H1 (cell line): ENCODE results near the gene ATXN2. TPM values are rescaled to one million over a fixed set of nuclear protein-coding genes. Genes with fewer than 3 reads are reported as not detected.

Experiments used
- BCL11A ChIP-seq, 2 experiments: IDR thresholded peaks; one replicate each; pipeline ENCODE4 v1.6.1; 2011; ENCODE audit warnings: low read depth in 2 of 2, low read length in 2 of 2, mild to moderate bottlenecking in 2 of 2
- JUND ChIP-seq: IDR thresholded peaks from 2 replicates; pipeline ENCODE4 v1.6.1; 2011; ENCODE audit warnings: mild to moderate bottlenecking, improper control_type of control experiment, low read length
- KDM1A ChIP-seq: fragments of 200-600, 300-600 bp; sonication (generic); IDR thresholded peaks from 2 replicates; pipeline ENCODE4 v1.7.1; 2016; ENCODE audit warnings: mild to moderate bottlenecking, low read length, borderline replicate concordance
- KDM5A ChIP-seq: fragments of 200-600 bp; IDR thresholded peaks from 2 replicates; pipeline ENCODE4 v1.7.1; 2012; ENCODE audit warnings: mild to moderate bottlenecking, low read length, inconsistent platforms, mixed read lengths
- SIN3A ChIP-seq, 2 experiments: IDR thresholded peaks in 1 of 2; conservative IDR thresholded peaks in 1 of 2; 2 replicates each; pipeline ENCODE4 v1.6.1; 2011 to 2012; ENCODE audit warnings: low read length in 2 of 2, improper control_type of control experiment in 1 of 2, low read depth in 1 of 2, mild to moderate bottlenecking in 1 of 2
- TCF12 ChIP-seq: IDR thresholded peaks from 2 replicates; pipeline ENCODE4 v1.6.1; 2011; ENCODE audit warnings: low read depth, mild to moderate bottlenecking, low read length
- TEAD4 ChIP-seq: IDR thresholded peaks from 2 replicates; pipeline ENCODE4 v1.6.1; 2012; ENCODE audit warnings: low read depth, low read length, inconsistent platforms, mixed read lengths
- polyA plus RNA-seq, 7 experiments: library from polyadenylated mRNA; depleted of rRNA in 3 of 7; stranded (reverse) in 5 of 7; unstranded in 2 of 7; fragments of >200 nt in 5 of 7; fragments of 200-250 nt in 2 of 7; gene quantifications; 1 replicate in 5 of 7; 2 replicates in 1 of 7; 4 replicates in 1 of 7; pipeline versions ENCODE4 v1.2.1 to v1.2.3, GENCODE V29; 2011 to 2013; ENCODE audit warnings: missing spikeins in 2 of 7, mixed read lengths in 2 of 7
- total RNA-seq: library from RNA; stranded (reverse); fragmentation: NEBNext Ultra II Directional; extraction: Animal tissue kit (Norgen Biotek cat#: 25700); gene quantifications from 2 replicates; pipeline ENCODE4 v1.2.1, GENCODE V29; 2021
- TF ChIP-seq, protein P1 (sequence below): fragments of 300-600 bp; sonication (generic); IDR thresholded peaks from 2 replicates; pipeline ENCODE4 v1.7.1; 2012; ENCODE audit warnings: low read length, moderate library complexity, mild to moderate bottlenecking, inconsistent platforms; ENCODE audit not compliant: insufficient replicate concordance

ATXN2 gene
- total and polyA plus RNA-seq, 2 of the 8 experiments (the other 6 are each of a cell fraction or from before 2014, with no cell fraction given) = 46.6 to 80.7 TPM

DNA sequence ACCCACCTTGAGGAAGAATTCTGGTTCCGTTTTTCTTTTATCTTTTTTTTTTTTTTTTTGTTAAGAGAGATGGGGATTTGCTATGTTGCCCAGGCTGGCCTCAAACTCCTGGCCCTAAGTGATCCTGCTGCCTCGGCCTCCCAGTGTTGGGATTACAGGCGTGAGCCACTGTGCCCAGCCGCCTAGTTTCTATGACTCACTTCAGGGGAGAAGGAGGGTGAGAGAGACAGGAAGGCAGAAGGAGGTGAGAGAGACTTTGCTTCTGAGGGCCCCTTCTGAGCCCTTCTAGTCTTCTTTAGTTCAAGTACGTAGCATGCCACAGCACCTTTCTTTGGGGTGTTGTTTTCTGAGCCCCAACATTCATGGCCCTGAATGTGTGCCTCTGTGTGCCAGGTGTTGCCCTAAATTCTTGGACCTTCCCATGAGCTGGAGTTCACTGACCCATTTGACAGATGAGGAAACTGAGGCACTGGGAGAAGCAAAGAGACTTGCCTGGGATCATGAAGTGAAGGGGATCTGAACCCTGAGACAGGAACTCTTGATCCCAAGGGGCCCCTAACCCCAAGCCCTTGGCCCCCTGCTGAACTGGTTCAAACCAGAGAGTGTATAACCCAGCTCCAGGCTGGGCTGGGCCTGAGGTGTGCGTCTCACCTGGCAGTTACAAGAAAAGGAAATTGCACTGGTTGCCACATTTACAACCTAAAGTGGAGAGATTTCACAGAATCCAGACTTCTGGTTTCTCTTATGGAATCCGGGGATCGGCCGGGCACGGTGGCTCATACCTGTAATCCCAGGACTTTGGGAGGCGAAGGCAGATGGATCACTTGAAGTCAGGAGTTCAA is 172.6 kb downstream of the ATXN2 start (continued):
- peak; percentile 66; the same call in 1 of the 2 replicates for TF ChIP-seq KDM1A
- TF ChIP-seq JUND = 0 out of 2 replicates have a peak, but pooled peaks have one; percentile 15
- no peak for TF ChIP-seq KDM5A
- TF ChIP-seq TCF12 = no peak
- TF ChIP-seq SIN3A (conservative IDR thresholded peaks at IDR 0.05 in 1 of 2, IDR thresholded peaks at IDR 0.05 in 1 of 2; ENCODE audit: low read depth in 1 of 2, low read length in 2 of 2) = no peak
- no peak for TF ChIP-seq BCL11A (IDR thresholded peaks at IDR 0.05; ENCODE audit: low read depth in 2 of 2, low read length in 2 of 2)
- TF ChIP-seq, protein P1, sequence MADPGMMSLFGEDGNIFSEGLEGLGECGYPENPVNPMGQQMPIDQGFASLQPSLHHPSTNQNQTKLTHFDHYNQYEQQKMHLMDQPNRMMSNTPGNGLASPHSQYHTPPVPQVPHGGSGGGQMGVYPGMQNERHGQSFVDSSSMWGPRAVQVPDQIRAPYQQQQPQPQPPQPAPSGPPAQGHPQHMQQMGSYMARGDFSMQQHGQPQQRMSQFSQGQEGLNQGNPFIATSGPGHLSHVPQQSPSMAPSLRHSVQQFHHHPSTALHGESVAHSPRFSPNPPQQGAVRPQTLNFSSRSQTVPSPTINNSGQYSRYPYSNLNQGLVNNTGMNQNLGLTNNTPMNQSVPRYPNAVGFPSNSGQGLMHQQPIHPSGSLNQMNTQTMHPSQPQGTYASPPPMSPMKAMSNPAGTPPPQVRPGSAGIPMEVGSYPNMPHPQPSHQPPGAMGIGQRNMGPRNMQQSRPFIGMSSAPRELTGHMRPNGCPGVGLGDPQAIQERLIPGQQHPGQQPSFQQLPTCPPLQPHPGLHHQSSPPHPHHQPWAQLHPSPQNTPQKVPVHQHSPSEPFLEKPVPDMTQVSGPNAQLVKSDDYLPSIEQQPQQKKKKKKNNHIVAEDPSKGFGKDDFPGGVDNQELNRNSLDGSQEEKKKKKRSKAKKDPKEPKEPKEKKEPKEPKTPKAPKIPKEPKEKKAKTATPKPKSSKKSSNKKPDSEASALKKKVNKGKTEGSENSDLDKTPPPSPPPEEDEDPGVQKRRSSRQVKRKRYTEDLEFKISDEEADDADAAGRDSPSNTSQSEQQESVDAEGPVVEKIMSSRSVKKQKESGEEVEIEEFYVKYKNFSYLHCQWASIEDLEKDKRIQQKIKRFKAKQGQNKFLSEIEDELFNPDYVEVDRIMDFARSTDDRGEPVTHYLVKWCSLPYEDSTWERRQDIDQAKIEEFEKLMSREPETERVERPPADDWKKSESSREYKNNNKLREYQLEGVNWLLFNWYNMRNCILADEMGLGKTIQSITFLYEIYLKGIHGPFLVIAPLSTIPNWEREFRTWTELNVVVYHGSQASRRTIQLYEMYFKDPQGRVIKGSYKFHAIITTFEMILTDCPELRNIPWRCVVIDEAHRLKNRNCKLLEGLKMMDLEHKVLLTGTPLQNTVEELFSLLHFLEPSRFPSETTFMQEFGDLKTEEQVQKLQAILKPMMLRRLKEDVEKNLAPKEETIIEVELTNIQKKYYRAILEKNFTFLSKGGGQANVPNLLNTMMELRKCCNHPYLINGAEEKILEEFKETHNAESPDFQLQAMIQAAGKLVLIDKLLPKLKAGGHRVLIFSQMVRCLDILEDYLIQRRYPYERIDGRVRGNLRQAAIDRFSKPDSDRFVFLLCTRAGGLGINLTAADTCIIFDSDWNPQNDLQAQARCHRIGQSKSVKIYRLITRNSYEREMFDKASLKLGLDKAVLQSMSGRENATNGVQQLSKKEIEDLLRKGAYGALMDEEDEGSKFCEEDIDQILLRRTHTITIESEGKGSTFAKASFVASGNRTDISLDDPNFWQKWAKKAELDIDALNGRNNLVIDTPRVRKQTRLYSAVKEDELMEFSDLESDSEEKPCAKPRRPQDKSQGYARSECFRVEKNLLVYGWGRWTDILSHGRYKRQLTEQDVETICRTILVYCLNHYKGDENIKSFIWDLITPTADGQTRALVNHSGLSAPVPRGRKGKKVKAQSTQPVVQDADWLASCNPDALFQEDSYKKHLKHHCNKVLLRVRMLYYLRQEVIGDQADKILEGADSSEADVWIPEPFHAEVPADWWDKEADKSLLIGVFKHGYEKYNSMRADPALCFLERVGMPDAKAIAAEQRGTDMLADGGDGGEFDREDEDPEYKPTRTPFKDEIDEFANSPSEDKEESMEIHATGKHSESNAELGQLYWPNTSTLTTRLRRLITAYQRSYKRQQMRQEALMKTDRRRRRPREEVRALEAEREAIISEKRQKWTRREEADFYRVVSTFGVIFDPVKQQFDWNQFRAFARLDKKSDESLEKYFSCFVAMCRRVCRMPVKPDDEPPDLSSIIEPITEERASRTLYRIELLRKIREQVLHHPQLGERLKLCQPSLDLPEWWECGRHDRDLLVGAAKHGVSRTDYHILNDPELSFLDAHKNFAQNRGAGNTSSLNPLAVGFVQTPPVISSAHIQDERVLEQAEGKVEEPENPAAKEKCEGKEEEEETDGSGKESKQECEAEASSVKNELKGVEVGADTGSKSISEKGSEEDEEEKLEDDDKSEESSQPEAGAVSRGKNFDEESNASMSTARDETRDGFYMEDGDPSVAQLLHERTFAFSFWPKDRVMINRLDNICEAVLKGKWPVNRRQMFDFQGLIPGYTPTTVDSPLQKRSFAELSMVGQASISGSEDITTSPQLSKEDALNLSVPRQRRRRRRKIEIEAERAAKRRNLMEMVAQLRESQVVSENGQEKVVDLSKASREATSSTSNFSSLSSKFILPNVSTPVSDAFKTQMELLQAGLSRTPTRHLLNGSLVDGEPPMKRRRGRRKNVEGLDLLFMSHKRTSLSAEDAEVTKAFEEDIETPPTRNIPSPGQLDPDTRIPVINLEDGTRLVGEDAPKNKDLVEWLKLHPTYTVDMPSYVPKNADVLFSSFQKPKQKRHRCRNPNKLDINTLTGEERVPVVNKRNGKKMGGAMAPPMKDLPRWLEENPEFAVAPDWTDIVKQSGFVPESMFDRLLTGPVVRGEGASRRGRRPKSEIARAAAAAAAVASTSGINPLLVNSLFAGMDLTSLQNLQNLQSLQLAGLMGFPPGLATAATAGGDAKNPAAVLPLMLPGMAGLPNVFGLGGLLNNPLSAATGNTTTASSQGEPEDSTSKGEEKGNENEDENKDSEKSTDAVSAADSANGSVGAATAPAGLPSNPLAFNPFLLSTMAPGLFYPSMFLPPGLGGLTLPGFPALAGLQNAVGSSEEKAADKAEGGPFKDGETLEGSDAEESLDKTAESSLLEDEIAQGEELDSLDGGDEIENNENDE = no peak
- TF ChIP-seq TEAD4 = no peak
- TF ChIP-seq, all 59 proteins: peak for 2
